HepG2 (cell line): Measurements from ENCODE around the gene SLC19A1. TPM values are rescaled to one million over a fixed set of nuclear protein-coding genes. Genes with fewer than 3 reads are reported as not detected.

ENCODE experiments used
- AHR ChIP-seq: IDR thresholded peaks from 2 replicates; pipeline ENCODE4 v1.6.1; 2018; ENCODE audit warnings: missing genetic modification reagents, missing compliant biosample characterization
- ATM ChIP-seq: fragments of 450-650 bp; IDR thresholded peaks from 2 replicates; pipeline ENCODE4 v1.7.1; 2017; ENCODE audit warnings: mild to moderate bottlenecking, borderline replicate concordance
- BRD4 ChIP-seq: sonication (generic); formaldehyde crosslinking; IDR thresholded peaks from 2 replicates; pipeline ENCODE4 v1.4.0; 2020; ENCODE audit warnings: missing genetic modification reagents
- FOXO1 ChIP-seq: sonication (generic); formaldehyde crosslinking; IDR thresholded peaks from 2 replicates; pipeline ENCODE4 v1.4.0; 2020; ENCODE audit warnings: missing genetic modification reagents
- HES4 ChIP-seq: sonication (generic); formaldehyde crosslinking; IDR thresholded peaks from 2 replicates; pipeline ENCODE4 v1.9.0; 2021; ENCODE audit warnings: mild to moderate bottlenecking, missing genetic modification reagents, borderline replicate concordance
- KDM4B ChIP-seq: sonication (generic); formaldehyde crosslinking; IDR thresholded peaks from 2 replicates; pipeline ENCODE4 v1.4.0; 2020; ENCODE audit warnings: missing genetic modification reagents
- KLF15 ChIP-seq: sonication (generic); formaldehyde crosslinking; IDR thresholded peaks from 2 replicates; pipeline ENCODE4 v1.8.1; 2023; ENCODE audit warnings: borderline replicate concordance, mild to moderate bottlenecking, inconsistent platforms, missing genetic modification reagents, mixed read lengths
- KMT2A ChIP-seq: sonication (generic); formaldehyde crosslinking; IDR thresholded peaks from 2 replicates; pipeline ENCODE4 v1.4.0; 2020; ENCODE audit warnings: missing genetic modification reagents
- PCBP1 ChIP-seq: fragments of 200-400 bp; formaldehyde crosslinking; IDR thresholded peaks from 2 replicates; pipeline ENCODE4 v1.6.1; 2017; ENCODE audit warnings: mild to moderate bottlenecking, low read depth, low read length, borderline replicate concordance
- PHF5A ChIP-seq: IDR thresholded peaks from one replicate; pipeline ENCODE4 v1.6.1; 2018; ENCODE audit warnings: low read depth, missing genetic modification reagents; ENCODE audit not compliant: unreplicated experiment
- RBFOX2 ChIP-seq: fragments of 200-400 bp; formaldehyde crosslinking; IDR thresholded peaks from 2 replicates; pipeline ENCODE4 v1.6.1; 2017; ENCODE audit warnings: low read depth, mild to moderate bottlenecking, low read length
- RBM22 ChIP-seq: fragments of 200-400 bp; formaldehyde crosslinking; optimal IDR thresholded peaks from 2 replicates; pipeline ENCODE3; 2017; ENCODE audit warnings: mild to moderate bottlenecking, low read length, moderate library complexity
- SATB2 ChIP-seq: sonication (generic); formaldehyde crosslinking; IDR thresholded peaks from 2 replicates; pipeline ENCODE4 v1.5.0; 2020; ENCODE audit warnings: missing genetic modification reagents
- SCMH1 ChIP-seq: sonication (generic); formaldehyde crosslinking; IDR thresholded peaks from 2 replicates; pipeline ENCODE4 v1.9.0; 2021; ENCODE audit warnings: missing genetic modification reagents, mild to moderate bottlenecking, borderline replicate concordance
- THAP11 ChIP-seq: IDR thresholded peaks from 2 replicates; pipeline ENCODE4 v1.6.1; 2016; ENCODE audit warnings: missing biosample characterization, missing genetic modification reagents
- ZFY ChIP-seq: sonication (generic); formaldehyde crosslinking; IDR thresholded peaks from 2 replicates; pipeline ENCODE4 v1.4.0; 2020; ENCODE audit warnings: missing genetic modification reagents
- ZNF34 ChIP-seq: sonication (generic); formaldehyde crosslinking; IDR thresholded peaks from 2 replicates; pipeline ENCODE4 v1.4.0; 2020; ENCODE audit warnings: mild to moderate bottlenecking, missing genetic modification reagents, borderline replicate concordance
- ZNF563 ChIP-seq: sonication (generic); formaldehyde crosslinking; IDR thresholded peaks from 2 replicates; pipeline ENCODE4 v1.8.0; 2022; ENCODE audit warnings: mild to moderate bottlenecking, moderate library complexity, missing genetic modification reagents
- ZZZ3 ChIP-seq: sonication (generic); formaldehyde crosslinking; IDR thresholded peaks from 2 replicates; pipeline ENCODE4 v1.4.0; 2020; ENCODE audit warnings: missing genetic modification reagents, mild to moderate bottlenecking, borderline replicate concordance
- polyA plus RNA-seq, 8 experiments: library from polyadenylated mRNA; depleted of rRNA in 3 of 8; stranded (reverse) in 7 of 8; unstranded in 1 of 8; fragments of >200 nt; fragmentation: Illumina TruSeq in 4 of 8; extraction: Trizol in 4 of 8; gene quantifications; 2 replicates each; pipeline versions ENCODE4 v1.2.1 to v1.2.3, GENCODE V29; 2011 to 2016; ENCODE audit warnings: low read depth in 4 of 8, missing spikeins in 1 of 8, mixed read lengths in 1 of 8; ENCODE audit not compliant: insufficient read depth in 1 of 8
- total RNA-seq, 5 experiments: library from RNA; depleted of rRNA; stranded (reverse); fragments of >200 nt; fragmentation: Illumina TruSeq; extraction: Trizol; gene quantifications; 2 replicates each; pipeline ENCODE4 v1.2.3, GENCODE V29; 2016; ENCODE audit warnings: low read depth in 1 of 5
- TF ChIP-seq, protein P1 (sequence below): sonication (generic); formaldehyde crosslinking; IDR thresholded peaks from 2 replicates; pipeline ENCODE4 v1.5.1; 2020; ENCODE audit warnings: mild to moderate bottlenecking, missing genetic modification reagents, borderline replicate concordance
- TF ChIP-seq, protein P2 (sequence below): sonication (generic); formaldehyde crosslinking; IDR thresholded peaks from 2 replicates; pipeline ENCODE4 v1.4.0; 2020; ENCODE audit warnings: low read depth, mild to moderate bottlenecking, missing genetic modification reagents
- TF ChIP-seq, protein P3 (sequence below): sonication (generic); formaldehyde crosslinking; IDR thresholded peaks from 2 replicates; pipeline ENCODE4 v1.4.0; 2020; ENCODE audit warnings: missing genetic modification reagents

The SLC19A1 gene
- total and polyA plus RNA-seq, 2 of the 13 experiments (the other 11 are each of a cell fraction or from before 2014, with no cell fraction given) = 21.8 to 23.0 TPM

DNA sequence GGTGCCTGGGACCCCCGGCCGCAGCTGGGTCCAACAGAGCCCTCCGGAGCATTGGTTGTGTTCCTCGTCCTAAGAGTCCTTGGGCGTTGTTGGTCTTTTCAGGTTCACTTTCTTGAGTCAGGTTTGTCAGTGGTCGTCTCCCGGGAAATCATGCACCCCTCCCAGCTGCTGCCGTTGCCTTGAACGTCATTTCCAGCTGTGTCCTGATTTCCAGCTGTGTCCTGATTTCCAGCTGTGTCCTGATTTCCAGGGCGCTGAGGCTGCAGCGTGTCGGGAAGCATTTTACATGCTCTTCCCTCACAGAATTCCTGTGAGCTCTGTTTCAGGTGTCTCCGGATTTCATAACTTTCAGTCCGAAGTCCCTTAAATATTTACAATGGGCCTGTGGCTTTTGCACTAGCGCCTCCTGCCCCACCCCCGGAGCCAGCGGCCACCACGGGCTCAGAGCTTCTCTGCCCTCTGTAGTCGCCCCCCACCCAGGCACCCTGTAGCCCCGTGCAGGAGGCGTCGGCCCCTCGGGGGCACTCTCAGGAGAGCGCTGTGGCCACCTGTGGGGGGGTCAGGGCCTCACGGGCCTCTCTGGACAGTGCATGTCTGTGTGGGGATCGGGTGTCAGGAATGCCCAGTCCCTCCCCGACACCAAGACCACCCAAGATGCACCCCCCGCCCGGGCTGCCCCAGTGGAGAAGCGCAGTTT, 70.6 kb downstream of the SLC19A1 start (continued):
- TF ChIP-seq HES4 (CRISPR knock-in tag) = no peak
- no peak for TF ChIP-seq SCMH1 (CRISPR knock-in tag)
- TF ChIP-seq, protein P1, sequence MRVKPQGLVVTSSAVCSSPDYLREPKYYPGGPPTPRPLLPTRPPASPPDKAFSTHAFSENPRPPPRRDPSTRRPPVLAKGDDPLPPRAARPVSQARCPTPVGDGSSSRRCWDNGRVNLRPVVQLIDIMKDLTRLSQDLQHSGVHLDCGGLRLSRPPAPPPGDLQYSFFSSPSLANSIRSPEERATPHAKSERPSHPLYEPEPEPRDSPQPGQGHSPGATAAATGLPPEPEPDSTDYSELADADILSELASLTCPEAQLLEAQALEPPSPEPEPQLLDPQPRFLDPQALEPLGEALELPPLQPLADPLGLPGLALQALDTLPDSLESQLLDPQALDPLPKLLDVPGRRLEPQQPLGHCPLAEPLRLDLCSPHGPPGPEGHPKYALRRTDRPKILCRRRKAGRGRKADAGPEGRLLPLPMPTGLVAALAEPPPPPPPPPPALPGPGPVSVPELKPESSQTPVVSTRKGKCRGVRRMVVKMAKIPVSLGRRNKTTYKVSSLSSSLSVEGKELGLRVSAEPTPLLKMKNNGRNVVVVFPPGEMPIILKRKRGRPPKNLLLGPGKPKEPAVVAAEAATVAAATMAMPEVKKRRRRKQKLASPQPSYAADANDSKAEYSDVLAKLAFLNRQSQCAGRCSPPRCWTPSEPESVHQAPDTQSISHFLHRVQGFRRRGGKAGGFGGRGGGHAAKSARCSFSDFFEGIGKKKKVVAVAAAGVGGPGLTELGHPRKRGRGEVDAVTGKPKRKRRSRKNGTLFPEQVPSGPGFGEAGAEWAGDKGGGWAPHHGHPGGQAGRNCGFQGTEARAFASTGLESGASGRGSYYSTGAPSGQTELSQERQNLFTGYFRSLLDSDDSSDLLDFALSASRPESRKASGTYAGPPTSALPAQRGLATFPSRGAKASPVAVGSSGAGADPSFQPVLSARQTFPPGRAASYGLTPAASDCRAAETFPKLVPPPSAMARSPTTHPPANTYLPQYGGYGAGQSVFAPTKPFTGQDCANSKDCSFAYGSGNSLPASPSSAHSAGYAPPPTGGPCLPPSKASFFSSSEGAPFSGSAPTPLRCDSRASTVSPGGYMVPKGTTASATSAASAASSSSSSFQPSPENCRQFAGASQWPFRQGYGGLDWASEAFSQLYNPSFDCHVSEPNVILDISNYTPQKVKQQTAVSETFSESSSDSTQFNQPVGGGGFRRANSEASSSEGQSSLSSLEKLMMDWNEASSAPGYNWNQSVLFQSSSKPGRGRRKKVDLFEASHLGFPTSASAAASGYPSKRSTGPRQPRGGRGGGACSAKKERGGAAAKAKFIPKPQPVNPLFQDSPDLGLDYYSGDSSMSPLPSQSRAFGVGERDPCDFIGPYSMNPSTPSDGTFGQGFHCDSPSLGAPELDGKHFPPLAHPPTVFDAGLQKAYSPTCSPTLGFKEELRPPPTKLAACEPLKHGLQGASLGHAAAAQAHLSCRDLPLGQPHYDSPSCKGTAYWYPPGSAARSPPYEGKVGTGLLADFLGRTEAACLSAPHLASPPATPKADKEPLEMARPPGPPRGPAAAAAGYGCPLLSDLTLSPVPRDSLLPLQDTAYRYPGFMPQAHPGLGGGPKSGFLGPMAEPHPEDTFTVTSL = peak; percentile 82; the same call in 1 of the 2 replicates
- no peak; the same call in 1 of the 2 replicates for TF ChIP-seq ZFY (CRISPR knock-in tag)
- TF ChIP-seq SATB2 (CRISPR knock-in tag) = 0 out of 2 replicates have a peak, but pooled peaks have one; percentile 41
- peak; percentile 70 for TF ChIP-seq THAP11
- TF ChIP-seq ZZZ3 = no peak
- peak; percentile 78 for TF ChIP-seq PHF5A
- TF ChIP-seq, protein P2, sequence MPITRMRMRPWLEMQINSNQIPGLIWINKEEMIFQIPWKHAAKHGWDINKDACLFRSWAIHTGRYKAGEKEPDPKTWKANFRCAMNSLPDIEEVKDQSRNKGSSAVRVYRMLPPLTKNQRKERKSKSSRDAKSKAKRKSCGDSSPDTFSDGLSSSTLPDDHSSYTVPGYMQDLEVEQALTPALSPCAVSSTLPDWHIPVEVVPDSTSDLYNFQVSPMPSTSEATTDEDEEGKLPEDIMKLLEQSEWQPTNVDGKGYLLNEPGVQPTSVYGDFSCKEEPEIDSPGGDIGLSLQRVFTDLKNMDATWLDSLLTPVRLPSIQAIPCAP (CRISPR knock-in tag) = no peak
- TF ChIP-seq KDM4B (CRISPR knock-in tag) = 0 out of 2 replicates have a peak, but pooled peaks have one; percentile 69
- TF ChIP-seq KLF15 (CRISPR knock-in tag) = peak; percentile 73; the same call in 1 of the 2 replicates
- TF ChIP-seq ZNF563 (CRISPR knock-in tag) = peak; percentile 8; the same call in 1 of the 2 replicates
- peak; percentile 83; the same call in 1 of the 2 replicates for TF ChIP-seq BRD4 (CRISPR knock-in tag)
- TF ChIP-seq, protein P3, sequence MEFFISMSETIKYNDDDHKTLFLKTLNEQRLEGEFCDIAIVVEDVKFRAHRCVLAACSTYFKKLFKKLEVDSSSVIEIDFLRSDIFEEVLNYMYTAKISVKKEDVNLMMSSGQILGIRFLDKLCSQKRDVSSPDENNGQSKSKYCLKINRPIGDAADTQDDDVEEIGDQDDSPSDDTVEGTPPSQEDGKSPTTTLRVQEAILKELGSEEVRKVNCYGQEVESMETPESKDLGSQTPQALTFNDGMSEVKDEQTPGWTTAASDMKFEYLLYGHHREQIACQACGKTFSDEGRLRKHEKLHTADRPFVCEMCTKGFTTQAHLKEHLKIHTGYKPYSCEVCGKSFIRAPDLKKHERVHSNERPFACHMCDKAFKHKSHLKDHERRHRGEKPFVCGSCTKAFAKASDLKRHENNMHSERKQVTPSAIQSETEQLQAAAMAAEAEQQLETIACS (CRISPR knock-in tag) = no peak; the same call in 1 of the 2 replicates
- no peak for TF ChIP-seq PCBP1
- TF ChIP-seq ZNF34 (CRISPR knock-in tag) = no peak
- TF ChIP-seq RBM22 = no peak
- TF ChIP-seq KMT2A (CRISPR knock-in tag) = 0 out of 2 replicates have a peak, but pooled peaks have one; percentile 29
- TF ChIP-seq RBFOX2 = peak; percentile 70
- TF ChIP-seq FOXO1 (CRISPR knock-in tag) = peak; percentile 96
- TF ChIP-seq ATM = no peak
- TF ChIP-seq AHR (CRISPR knock-in tag) = no peak
